GM12801 (cell line): Measurements from ENCODE around the gene FAM131A.

ENCODE experiments used
- TF ChIP-seq, protein P1 (sequence below): IDR thresholded peaks from one replicate; pipeline ENCODE4 v1.5.1; 2011; ENCODE audit warnings: control low read depth; ENCODE audit not compliant: insufficient read length; ENCODE audit errors: extremely low read depth

FAM131A gene

DNA sequence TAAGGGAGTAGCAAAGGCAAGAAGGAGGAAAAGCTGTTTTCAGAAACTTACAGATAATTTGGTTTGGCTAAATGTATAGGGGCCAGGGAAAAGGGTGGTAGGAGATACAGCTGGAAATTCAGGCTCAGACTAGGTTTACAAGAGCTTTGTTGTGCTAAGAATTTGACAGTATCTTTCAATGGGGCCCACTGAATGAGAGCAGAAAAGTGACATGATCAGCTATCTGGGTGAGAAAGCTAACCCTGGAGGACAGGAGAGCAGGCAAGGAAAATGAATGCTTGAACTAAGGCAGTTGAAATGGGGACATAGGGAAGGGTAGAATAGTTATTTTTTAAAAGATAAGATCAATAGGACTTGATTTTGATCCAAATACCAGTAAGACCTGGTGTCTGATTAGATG, 25.8 kb upstream of the FAM131A start:
- TF ChIP-seq, protein P1, sequence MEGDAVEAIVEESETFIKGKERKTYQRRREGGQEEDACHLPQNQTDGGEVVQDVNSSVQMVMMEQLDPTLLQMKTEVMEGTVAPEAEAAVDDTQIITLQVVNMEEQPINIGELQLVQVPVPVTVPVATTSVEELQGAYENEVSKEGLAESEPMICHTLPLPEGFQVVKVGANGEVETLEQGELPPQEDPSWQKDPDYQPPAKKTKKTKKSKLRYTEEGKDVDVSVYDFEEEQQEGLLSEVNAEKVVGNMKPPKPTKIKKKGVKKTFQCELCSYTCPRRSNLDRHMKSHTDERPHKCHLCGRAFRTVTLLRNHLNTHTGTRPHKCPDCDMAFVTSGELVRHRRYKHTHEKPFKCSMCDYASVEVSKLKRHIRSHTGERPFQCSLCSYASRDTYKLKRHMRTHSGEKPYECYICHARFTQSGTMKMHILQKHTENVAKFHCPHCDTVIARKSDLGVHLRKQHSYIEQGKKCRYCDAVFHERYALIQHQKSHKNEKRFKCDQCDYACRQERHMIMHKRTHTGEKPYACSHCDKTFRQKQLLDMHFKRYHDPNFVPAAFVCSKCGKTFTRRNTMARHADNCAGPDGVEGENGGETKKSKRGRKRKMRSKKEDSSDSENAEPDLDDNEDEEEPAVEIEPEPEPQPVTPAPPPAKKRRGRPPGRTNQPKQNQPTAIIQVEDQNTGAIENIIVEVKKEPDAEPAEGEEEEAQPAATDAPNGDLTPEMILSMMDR, result no peak

DNA sequence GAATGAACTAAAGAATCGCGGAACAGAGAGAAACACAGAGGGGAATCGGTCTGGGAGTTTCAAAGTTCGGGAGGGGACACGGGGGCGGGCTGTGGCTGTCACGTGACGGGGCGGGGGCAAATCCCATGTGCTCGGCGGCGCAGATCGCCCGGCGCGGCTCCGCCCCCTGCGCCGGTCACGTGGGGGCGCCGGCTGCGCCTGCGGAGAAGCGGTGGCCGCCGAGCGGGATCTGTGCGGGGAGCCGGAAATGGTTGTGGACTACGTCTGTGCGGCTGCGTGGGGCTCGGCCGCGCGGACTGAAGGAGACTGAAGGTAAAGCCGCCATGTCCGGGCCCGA, 23.1 kb upstream of the FAM131A start, which contains the start of gene EIF4G1:
TSS of gene EIF4G1 (plus strand) at position 244 of the 337 bp plus-strand sequence. CDS start 1,191 bp downstream, outside the sequence.
- TF ChIP-seq, protein P1, result no peak

DNA sequence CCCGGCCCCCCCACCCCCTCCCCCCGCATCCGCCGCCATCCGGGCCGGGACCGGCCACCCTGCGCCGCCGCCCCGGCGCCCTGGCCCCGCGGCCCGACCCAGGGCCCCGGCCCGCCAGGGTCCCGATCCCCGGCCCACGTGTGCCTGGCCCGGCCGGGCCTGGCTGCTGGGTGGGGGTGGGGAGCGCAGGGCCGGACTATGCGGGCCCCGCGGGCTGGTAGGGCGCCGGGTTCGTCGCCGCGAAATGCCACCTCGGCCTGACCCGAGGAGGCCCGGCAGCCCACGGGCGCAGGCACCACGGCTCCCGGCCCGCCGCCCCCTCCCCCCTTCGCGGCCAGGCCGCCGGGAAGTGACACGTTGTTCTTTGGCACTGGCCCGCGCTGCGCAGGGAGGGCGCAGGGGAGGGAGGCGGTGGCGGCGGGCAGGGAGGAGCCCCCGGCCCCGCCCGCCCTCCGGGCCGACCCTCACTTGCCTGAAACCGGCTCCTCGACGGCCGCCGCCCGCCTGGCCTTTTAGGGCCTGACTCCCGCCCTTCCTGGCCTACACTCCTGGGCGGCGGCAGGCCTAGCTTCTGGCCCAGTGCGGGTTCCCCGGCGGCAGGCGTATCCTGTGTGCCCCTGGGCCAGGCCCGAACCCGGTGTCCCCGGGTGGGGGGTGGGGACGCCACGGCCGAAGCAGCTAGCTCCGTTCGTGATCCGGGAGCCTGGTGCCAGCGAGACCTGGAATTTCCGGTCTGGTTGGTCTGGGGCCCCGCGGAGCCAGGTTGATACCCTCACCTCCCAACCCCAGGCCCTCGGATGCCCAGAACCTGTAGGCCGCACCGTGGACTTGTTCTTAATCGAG, 22.5 kb upstream of the FAM131A start:
- TF ChIP-seq, protein P1, result no peak

DNA sequence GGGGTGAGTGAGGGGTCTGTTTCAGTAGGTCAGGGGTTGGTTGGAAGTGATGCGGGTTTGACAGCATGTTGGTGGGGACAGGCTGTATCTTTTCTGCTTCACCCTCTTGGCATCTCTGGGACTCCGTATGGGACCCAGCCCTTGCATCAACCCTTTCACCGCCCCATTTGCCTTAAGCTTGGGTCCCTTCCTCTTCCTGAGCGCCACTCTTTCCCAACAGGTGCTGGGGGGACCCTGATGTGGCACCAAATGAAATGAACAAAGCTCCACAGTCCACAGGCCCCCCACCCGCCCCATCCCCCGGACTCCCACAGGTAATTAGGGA, 21.9 kb upstream of the FAM131A start:
- TF ChIP-seq, protein P1, result no peak

DNA sequence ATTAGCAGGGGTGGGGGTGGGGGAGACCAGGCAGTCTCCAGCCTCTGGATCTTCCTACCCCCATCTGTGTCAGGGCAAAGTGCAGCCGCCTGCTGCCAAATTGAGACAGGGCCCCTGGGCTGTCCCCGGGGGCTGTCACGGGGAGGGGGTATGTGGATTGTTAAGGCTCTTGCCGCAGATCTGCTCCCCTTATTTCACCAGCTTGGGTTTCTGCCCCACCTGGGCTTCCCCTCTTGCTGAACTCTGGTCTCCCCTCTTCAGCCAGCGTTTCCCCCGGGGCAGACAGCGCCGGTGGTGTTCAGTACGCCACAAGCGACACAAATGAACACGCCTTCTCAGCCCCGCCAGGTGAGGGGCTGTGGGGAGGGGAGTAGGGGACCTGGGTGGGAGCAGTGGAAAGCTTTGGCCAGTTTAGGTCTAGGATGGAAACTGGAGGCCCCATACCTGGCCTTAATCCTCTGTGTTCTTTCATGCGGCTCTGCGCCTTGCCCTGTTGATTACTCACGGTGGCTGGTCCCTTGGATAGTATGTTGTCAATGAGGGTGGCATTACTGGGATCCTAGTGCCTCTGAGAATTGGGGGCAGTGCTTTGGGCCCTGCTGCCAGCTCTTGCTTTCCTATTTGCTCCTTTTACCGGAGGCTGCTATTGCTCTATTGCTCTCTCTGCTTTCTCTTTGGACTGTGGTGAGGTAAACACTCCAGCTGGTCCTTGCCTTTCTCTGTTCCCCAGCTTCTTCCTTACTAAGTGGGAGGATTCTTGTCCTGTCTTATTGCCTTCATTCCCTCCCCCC, 21.3 kb upstream of the FAM131A start:
- TF ChIP-seq, protein P1, result no peak

DNA sequence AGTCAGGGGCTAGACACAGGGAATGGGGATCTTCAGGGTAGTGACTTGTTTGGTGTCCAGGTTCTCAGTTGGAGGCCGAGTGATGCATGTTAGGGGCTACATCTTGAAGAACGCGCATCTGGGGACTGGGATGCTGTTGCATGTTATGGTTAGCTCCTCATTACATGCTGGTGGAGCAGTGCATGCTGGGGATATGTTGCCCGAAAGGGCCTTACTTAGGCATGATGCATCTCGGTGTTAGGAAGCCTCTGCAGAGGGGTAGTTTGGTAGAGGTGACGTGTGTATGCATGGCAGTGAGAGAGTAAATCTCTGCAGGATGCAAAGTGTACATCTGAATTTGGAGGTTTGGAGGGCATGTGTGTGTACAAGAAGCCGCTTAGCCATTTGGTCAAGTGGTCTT, 20.6 kb upstream of the FAM131A start:
- TF ChIP-seq, protein P1, result no peak

DNA sequence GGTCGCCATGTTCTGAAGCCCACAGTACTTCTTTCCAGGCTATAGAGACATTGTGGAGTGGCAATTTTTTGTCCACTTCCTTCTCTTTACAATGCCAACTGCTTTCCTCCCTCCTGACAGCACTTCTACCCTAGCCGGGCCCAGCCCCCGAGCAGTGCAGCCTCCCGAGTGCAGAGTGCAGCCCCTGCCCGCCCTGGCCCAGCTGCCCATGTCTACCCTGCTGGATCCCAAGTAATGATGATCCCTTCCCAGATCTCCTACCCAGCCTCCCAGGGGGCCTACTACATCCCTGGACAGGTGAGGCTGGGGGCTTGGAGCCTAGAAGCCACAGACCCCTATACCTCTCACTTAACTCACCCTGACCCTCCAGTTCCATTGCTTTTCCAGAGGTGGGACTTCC, 20.2 kb upstream of the FAM131A start:
- TF ChIP-seq, protein P1, result no peak
